Measurements from ENCODE around the gene ENKD1. TPM values are rescaled to one million over a fixed set of nuclear protein-coding genes. Genes with fewer than 3 reads are reported as not detected.
"Not testable (repeated sequence)": the region's sequence is repeated elsewhere in the genome, so short reads cannot be mapped to it uniquely, and the experiment has no call there.

ENKD1 gene
- total RNA-seq, 2 experiments from 2014 or later, result 9.3 to 10.1 TPM

DNA sequence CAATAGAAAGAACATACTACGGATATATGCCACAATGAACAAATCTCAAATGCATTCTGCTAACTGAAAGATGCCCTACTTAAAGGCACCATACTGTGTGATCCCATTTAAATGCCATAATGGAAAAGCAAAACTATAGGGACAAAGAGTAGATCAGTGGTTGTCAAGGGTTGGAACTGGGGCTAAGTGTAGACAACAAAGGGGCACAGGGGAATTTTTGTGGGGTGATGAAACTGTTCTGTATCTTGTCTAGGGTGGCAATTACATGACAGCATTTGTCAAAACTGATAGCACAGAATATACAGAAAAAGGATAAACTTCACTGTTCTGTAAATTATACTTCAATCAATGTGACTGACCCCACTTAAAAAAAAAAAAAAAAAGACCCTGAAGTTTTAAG lies 34.9 kb upstream of the ENKD1 start:
- intact Hi-C loops (cut with micrococcal nuclease), result no loop called here
- ChIA-PET POLR2A (no interaction called here), CTCF (no interaction called here)
- no peaks in the 10 kb centered on the region for H3K9me3 Mint-ChIP-seq
- H3K4me1 Mint-ChIP-seq (ENCODE audit: low read depth), result peaks cover 23% of the 10 kb centered on the region
- no peak overlapping the region for H3K27ac Mint-ChIP-seq
- no peak for DNase-seq
- H3K4me3 Mint-ChIP-seq, result no peak overlapping the region
- peaks cover 2% of the 10 kb centered on the region for H3K36me3 Mint-ChIP-seq
- H3K27me3 Mint-ChIP-seq, result no peaks in the 10 kb centered on the region

DNA sequence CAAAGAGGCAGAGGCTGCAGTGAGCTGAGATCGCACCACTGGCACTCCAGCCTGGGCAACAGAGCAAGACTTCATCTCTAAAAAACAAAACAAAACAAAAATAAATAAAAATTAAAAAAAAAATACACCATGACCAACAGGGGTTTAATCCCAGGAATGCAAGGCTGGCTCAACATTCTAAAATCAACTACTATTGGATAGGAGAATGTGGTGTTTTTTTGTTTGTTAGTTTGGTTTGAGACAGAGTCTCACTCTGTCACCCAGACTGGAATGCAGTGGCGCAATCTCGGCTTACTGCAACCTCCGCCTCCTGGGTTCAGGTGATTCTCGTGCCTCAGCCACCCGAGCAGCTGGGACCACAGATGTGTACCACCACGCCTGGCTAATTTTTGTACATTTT lies 32.7 kb upstream of the ENKD1 start:
- POLR2A ChIA-PET, result no interaction called here
- no peaks in the 10 kb centered on the region for H3K27me3 Mint-ChIP-seq

DNA sequence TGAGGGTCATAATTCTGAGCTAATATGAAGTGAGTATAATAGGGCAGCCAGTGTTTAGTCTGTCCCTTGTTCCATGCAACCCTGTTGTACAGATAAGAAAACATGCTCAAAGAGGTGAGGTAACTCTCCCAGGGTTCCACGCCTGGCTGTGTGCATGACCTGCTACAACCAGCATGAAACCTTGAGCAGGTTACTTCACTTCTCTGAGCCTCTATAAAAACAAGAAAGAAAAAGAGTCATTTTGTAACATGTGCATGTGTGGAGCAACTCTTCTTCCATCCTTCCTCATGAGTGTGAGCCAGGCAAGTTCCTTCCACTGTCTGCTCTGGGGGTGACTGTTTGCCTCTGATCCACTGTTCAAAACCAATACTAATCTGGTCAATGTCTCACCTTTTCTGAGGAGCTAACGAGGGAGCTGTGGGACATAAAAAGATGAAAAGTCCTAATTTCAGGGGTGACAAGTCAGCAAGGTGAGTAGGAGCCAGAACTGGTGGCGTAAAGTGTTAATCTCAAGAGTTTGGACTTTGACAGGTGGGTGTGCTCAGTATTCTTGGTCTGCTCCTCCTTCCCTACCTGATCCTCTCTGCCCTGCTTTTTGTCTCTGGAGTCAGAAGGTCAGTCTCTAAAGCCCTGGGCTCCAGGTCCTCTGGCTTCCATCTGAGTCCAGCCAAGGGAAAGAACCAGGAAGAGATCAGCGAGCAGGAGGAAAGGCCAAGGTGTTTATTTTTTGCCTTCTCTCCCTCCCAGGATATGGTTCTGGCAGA lies 31.1 kb upstream of the ENKD1 start:
- peaks cover 2% of the 10 kb centered on the region for H3K4me1 Mint-ChIP-seq (ENCODE audit: low read depth)
- CTCF ChIA-PET, result no interaction called here
- H3K9me3 Mint-ChIP-seq, result no peaks in the 10 kb centered on the region
- intact Hi-C loops (cut with micrococcal nuclease), result no loop called here
- peaks cover 2% of the 10 kb centered on the region for H3K36me3 Mint-ChIP-seq
- no peaks in the 10 kb centered on the region for H3K27me3 Mint-ChIP-seq
- H3K27ac Mint-ChIP-seq, result no peak overlapping the region
- DNase-seq, result no peak
- H3K4me3 Mint-ChIP-seq, result no peak overlapping the region
- POLR2A ChIA-PET, result no interaction called here

More for the DNA sequence above, 32.7 kb upstream of the ENKD1 start:
- no peak for DNase-seq
- intact Hi-C loops (cut with micrococcal nuclease), result no loop called here
- Mint-ChIP-seq H3K9me3 (no peaks in the 10 kb centered on the region), H3K27ac (no peak overlapping the region), H3K36me3 (peaks cover 2% of the 10 kb centered on the region), H3K4me3 (no peak overlapping the region), H3K4me1 (ENCODE audit: low read depth) (peaks cover 15% of the 10 kb centered on the region)
- CTCF ChIA-PET, result no interaction called here

DNA sequence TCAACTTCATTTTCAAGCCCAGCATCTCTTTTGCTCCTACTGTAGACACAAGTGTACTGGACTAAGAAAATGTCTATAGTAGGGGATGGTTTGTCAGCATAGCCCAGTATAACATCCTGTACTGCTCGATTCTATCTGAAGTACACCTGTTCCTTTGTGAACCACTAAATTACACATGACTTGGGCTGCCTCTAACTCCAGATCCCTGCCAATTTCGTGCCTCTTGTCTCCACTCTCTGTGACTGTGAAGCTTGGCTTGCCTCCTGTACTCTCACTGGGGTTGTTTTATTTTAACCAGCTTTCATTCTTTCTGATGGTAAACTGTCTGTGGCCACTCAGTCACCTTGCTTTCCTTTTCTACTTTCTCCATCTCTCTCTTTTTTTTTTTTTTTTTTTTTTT lies 28.1 kb upstream of the ENKD1 start:
- H3K27ac Mint-ChIP-seq, result no peak overlapping the region
- POLR2A ChIA-PET, result no interaction called here
- H3K4me3 Mint-ChIP-seq, result no peak overlapping the region
- H3K36me3 Mint-ChIP-seq, result peaks cover 2% of the 10 kb centered on the region
- no peaks in the 10 kb centered on the region for H3K4me1 Mint-ChIP-seq (ENCODE audit: low read depth)
- CTCF ChIA-PET, result no interaction called here
- H3K27me3 Mint-ChIP-seq, result no peaks in the 10 kb centered on the region
- DNase-seq, result no peak
- intact Hi-C loops (cut with micrococcal nuclease), result no loop called here
- no peaks in the 10 kb centered on the region for H3K9me3 Mint-ChIP-seq

DNA sequence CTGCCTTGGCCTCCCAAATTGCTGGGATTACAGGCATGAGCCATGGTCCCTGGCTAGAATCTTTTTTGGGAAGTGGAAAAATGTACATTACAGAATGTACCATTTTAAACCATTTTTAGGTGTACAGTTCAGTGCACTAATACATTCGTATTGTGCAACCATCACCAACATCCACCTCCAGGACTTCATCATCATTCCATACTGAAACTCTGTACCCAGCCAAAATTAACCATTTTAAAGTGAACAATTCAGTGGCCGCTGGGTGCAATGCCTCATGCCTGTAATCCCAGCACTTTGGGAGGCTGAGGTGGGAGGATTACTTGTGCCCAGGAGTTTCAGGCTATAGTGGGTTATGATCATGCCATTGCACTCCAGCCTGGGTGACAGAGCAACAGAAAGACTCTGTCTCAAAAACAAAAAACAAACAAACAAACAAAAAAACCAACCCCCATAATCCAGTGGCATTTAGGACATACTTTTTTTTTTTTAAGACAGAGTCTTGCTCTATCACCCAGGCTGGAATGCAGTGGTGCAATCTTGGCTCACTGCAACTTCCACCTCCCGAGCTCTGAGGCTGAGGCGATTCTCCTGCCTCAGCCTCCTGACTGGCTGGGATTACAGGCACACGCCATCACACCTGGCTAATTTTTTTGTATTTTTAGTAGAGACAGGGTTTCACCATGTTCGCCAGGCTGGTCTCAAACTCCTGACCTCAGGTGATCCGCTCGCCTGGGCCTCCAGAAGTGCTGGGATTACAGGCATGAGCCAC lies 27.2 kb upstream of the ENKD1 start:
- CTCF ChIA-PET, result interaction anchor here (0.7 kb wide), 1 partner anchor 123 kb away, joined by 3 read pairs; no protein-coding TSS in a partner anchor
- DNase-seq; H3K36me3 Mint-ChIP-seq; intact Hi-C loops (cut with micrococcal nuclease); H3K27me3 Mint-ChIP-seq; H3K9me3 Mint-ChIP-seq; H3K4me1 Mint-ChIP-seq (ENCODE audit: low read depth); H3K4me3 Mint-ChIP-seq; H3K27ac Mint-ChIP-seq: not testable (repeated sequence)
- POLR2A ChIA-PET, result interaction anchor here (0.6 kb wide), 1 partner anchor 676 kb away, joined by 4 read pairs; no protein-coding TSS in a partner anchor

DNA sequence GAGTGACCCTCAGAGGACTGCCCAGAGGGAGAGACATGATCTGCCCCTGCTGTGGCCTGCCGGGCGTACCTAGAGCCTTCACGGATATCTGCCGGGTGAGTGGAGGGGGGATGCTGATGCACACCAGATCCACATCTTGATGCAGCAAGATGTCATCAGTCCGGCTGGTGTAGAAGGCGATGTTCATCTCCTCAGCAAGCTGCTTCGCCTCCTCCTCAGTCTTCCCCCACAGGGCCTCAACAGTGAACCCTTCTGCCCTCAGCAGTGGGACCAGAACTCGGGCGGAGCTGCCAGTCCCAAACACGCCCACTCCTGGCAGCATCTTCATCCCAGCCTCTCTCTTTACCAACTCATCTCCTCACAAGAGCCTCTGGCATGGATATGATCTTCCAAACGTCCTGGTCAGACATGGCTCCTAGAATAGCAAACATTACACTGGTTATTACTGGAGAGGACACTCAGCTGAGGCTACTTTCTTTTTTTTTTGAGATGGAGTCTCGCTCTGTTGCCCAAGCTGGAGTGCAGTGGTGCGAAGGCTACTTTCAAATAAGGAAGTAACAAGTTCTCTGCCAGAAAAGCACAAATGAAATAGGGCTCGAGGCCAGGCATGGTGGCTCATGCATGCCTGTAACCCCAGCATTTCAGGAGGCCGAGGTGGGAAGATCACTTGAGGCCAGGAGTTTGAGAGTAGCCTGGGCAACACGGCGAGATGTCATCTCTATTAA lies 19.0 kb upstream of the ENKD1 start:
- H3K27me3 Mint-ChIP-seq, result no peaks in the 10 kb centered on the region
- no peak for DNase-seq
- H3K36me3 Mint-ChIP-seq, result peaks cover 12% of the 10 kb centered on the region
- no peaks in the 10 kb centered on the region for H3K9me3 Mint-ChIP-seq
- POLR2A ChIA-PET, result no interaction called here
- no peak overlapping the region for H3K4me3 Mint-ChIP-seq
- H3K27ac Mint-ChIP-seq, result peak overlapping the region; percentile 21
- CTCF ChIA-PET, result no interaction called here
- intact Hi-C loops (cut with micrococcal nuclease), result no loop called here
- peaks cover 17% of the 10 kb centered on the region for H3K4me1 Mint-ChIP-seq (ENCODE audit: low read depth)

DNA sequence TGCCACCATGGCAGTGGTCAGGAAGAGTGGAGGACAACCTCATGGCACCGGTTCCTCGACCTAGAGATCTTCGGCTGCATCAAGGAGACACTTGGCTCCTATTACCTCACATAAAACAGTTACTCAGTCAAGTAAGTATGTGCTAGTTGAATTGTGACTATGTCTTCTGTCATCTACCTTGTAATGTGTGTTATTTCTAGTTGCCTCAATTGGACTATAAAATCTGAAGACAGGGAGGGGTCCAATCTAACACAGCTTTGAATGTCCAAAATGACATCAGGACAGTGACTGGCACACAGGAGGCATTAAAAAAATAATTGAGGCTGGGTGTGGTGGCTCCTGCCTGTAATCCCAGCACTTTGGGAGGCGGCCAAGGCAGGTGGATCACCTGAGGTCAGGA lies 17.2 kb upstream of the ENKD1 start:
- POLR2A ChIA-PET, result no interaction called here

DNA sequence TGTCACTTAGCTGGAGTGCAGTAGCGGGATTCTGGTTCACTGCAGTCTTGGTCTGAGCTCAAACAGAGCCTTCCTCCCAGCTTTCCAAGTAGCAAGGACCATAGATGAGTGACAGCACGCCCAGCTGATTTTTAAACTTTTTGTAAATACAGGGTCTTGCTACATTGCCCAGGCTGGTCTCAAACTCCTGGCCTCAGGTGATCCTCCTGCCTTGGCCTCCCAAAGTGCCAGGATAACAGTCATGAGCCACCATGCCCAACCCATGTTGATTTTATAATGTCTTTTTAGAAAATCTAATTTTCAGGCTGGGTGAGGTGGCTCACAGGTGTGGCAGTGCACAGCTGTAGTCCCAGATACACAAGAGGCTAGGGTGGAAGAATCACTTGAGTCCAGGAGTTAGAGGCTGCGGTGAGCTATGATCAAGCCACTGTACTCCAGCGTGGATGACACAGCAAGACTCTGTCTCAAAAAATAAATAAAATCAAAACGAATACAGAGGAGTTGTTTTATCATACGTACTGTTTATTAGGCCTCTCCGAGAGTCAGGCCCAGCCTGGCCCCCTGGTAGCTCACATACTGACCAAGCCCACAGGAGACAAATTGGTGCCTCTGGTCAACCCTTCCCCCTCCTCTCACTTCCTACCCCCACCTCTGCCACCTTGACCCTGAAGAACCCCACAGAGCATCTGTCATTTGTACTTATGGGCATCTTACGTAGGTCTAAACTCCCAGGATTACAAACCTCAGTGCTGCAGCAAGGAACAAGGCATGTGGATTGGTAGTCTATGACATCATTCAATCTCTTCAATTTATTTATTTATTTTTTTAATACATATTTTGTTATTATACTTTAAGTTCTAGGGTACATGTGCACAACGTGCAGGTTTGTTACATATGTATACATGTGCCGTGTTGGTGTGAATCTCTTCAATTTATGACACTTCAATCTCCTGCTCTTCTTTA lies 13.7 kb upstream of the ENKD1 start:
- H3K27ac Mint-ChIP-seq, result no peak overlapping the region
- H3K36me3 Mint-ChIP-seq, result peaks cover 5% of the 10 kb centered on the region
- DNase-seq, result no peak
- no peak overlapping the region for H3K4me3 Mint-ChIP-seq
- peaks cover 7% of the 10 kb centered on the region for H3K4me1 Mint-ChIP-seq (ENCODE audit: low read depth)
- H3K9me3 Mint-ChIP-seq, result no peaks in the 10 kb centered on the region
- POLR2A ChIA-PET, result no interaction called here
- CTCF ChIA-PET, result interaction anchor here (0.5 to 3.8 kb wide), 5 partner anchors 7 to 241 kb away, joined by 3 to 16 read pairs (median 6); no protein-coding TSS in a partner anchor
- intact Hi-C loops (cut with micrococcal nuclease), result no loop called here
- no peaks in the 10 kb centered on the region for H3K27me3 Mint-ChIP-seq

More for the DNA sequence above, 17.2 kb upstream of the ENKD1 start:
- H3K9me3 Mint-ChIP-seq, result no peaks in the 10 kb centered on the region
- H3K27me3 Mint-ChIP-seq, result no peaks in the 10 kb centered on the region
- H3K4me3 Mint-ChIP-seq, result no peak overlapping the region
- peaks cover 17% of the 10 kb centered on the region for H3K4me1 Mint-ChIP-seq (ENCODE audit: low read depth)
- H3K36me3 Mint-ChIP-seq, result peaks cover 12% of the 10 kb centered on the region
- no peak for DNase-seq
- intact Hi-C loops (cut with micrococcal nuclease), result no loop called here
- H3K27ac Mint-ChIP-seq, result no peak overlapping the region
- CTCF ChIA-PET, result interaction anchor here (1.0 to 1.5 kb wide), 2 partner anchors 16 to 170 kb away, joined by 3 to 6 read pairs; no protein-coding TSS in a partner anchor

DNA sequence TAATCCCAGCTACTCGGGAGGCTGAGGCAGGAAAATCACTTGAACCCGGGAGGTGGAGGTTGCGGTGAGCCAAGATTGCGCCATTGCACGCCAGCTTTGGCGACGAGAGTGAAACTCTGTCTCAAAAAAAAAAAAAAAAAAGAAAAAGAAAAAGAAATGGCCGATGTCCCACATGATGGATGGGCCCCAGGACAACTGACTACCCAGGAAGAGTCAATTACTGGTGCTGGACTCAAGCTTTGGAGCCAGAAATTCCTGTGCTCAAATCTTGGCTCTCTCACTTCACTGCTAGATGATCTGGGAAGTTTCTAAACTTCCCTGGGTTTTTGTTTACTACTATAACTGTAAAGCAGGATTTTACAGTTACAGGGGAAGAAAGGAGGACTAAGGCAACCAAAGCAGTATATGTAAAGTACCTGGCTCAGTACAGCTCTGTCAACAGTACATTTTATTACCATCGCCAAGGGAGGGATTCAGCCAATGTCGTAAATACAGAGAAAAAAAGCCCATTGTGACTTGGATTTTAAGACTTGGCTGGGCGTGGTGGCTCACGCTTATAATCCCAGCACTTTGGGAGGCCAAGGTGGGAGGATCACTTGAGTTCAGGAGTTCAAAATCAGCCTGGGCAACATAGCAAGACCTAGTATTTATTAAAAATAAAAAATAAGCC lies 11.9 kb upstream of the ENKD1 start:
- Mint-ChIP-seq H3K4me1 (ENCODE audit: low read depth) (no peaks in the 10 kb centered on the region), H3K27ac (no peak overlapping the region), H3K27me3 (no peaks in the 10 kb centered on the region), H3K9me3 (no peaks in the 10 kb centered on the region), H3K4me3 (no peak overlapping the region), H3K36me3 (peaks cover 2% of the 10 kb centered on the region)
- no peak for DNase-seq
- ChIA-PET POLR2A (interaction anchor here (0.7 kb wide), 1 partner anchor 11 kb away, joined by 3 read pairs; no protein-coding TSS in a partner anchor), CTCF (interaction anchor here (1.0 to 3.8 kb wide), 2 partner anchors 131 to 157 kb away, joined by 3 to 16 read pairs; no protein-coding TSS in a partner anchor)
- intact Hi-C loops (cut with micrococcal nuclease), result no loop called here

DNA sequence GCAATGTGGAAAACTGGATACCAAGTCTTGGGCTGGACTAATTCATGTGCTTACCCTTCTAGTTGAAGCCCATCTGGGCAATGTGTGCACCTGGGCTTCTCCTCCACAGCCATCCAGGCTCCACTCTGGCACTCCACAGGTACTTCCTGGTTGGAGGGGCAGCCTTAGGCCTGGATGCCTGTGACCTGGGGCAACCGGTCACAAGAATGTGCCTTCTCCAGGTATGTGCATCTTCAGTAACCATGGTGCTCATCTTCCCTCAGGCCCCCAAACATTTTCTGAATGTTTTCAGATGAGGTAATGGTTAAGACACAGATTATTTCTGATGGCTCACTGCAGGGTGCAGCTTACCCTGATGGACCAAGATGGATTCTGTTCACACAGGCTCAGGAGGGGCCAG lies 11.2 kb upstream of the ENKD1 start:
- CTCF ChIA-PET, result interaction anchor here (1.0 to 3.8 kb wide), 2 partner anchors 130 to 157 kb away, joined by 3 to 16 read pairs; no protein-coding TSS in a partner anchor
- Mint-ChIP-seq H3K27ac (no peak overlapping the region), H3K4me1 (ENCODE audit: low read depth) (no peaks in the 10 kb centered on the region), H3K27me3 (no peaks in the 10 kb centered on the region), H3K9me3 (no peaks in the 10 kb centered on the region), H3K36me3 (no peaks in the 10 kb centered on the region), H3K4me3 (no peak overlapping the region)
- POLR2A ChIA-PET, result interaction anchor here (0.6 to 0.7 kb wide), 2 partner anchors 10 to 187 kb away, joined by 3 read pairs; no protein-coding TSS in a partner anchor
- no peak for DNase-seq
- intact Hi-C loops (cut with micrococcal nuclease), result no loop called here

DNA sequence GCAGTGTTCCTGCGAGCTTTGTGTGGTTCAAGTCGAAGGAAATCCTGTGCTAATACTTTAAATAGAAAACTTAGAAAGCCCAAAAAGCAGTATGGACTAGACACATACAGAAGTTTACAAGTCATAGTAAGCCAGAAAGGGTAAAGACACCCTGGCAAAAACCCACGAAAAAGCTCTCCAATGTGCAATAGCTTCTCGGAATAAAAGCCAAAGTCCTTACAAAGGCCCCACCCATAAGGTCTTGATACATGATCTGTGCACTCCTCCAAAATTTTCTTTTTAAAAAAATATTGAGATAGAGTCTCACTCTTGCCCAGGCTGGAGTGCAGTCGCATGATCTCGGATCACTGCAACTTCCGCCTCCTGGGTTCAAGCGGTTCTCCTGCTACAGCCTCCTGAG lies 10.4 kb upstream of the ENKD1 start:
- intact Hi-C loops (cut with micrococcal nuclease), result no loop called here
- no peak overlapping the region for H3K4me3 Mint-ChIP-seq
- no peaks in the 10 kb centered on the region for H3K4me1 Mint-ChIP-seq (ENCODE audit: low read depth)
- H3K36me3 Mint-ChIP-seq, result no peaks in the 10 kb centered on the region
- H3K27ac Mint-ChIP-seq, result no peak overlapping the region
- H3K9me3 Mint-ChIP-seq, result no peaks in the 10 kb centered on the region
- no peaks in the 10 kb centered on the region for H3K27me3 Mint-ChIP-seq
- ChIA-PET CTCF (interaction anchor here (0.7 to 3.8 kb wide), 3 partner anchors 9 to 156 kb away, joined by 3 to 16 read pairs (median 3); no protein-coding TSS in a partner anchor), POLR2A (no interaction called here)
- DNase-seq, result no peak

All from activated CD4-positive, alpha-beta memory T cell treated with anti-CD3 and anti-CD28 coated beads for 36 hours (primary cell).